ENCODE results near the gene DAPK1. TPM values are rescaled to one million over a fixed set of nuclear protein-coding genes. Genes with fewer than 3 reads are reported as not detected.

Gene DAPK1
- total and polyA plus RNA-seq, 10 of the 15 experiments (the other 5 are each of a cell fraction or from before 2014, with no cell fraction given), result 8.2 to 94.7 (median 51.6) TPM

- TF ChIP-seq ATF3 (IDR thresholded peaks at IDR 0.05; ENCODE audit: borderline replicate concordance, extremely low read depth, low read depth, low read length) (no peak), SRF (IDR thresholded peaks at IDR 0.05; ENCODE audit: low read depth in 2 of 2, low read length in 2 of 2) (no peak), GATAD2B (conservative IDR thresholded peaks at IDR 0.05; ENCODE audit: low read depth) (no peak), CTCF (IDR thresholded peaks at IDR 0.05 in 2 of 3, conservative IDR thresholded peaks at IDR 0.05 in 1 of 3; ENCODE audit: control insufficient read depth in 2 of 3, extremely low read depth in 1 of 3, insufficient read depth in 1 of 3, low read depth in 3 of 3, low read length in 3 of 3) (no peak), ZBED1 (IDR thresholded peaks at IDR 0.05; ENCODE audit: borderline replicate concordance) (no peak), SMAD5 (IDR thresholded peaks at IDR 0.05; ENCODE audit: low read depth) (no peak), ZNF217 (IDR thresholded peaks at IDR 0.05) (no peak), IKZF1 (conservative IDR thresholded peaks at IDR 0.05) (no peak), NBN (IDR thresholded peaks at IDR 0.05) (no peak), FOXK2 (IDR thresholded peaks at IDR 0.05) (no peak), JUNB (IDR thresholded peaks at IDR 0.05) (no peak), DPF2 (IDR thresholded peaks at IDR 0.05) (no peak), ZBTB40 (IDR thresholded peaks at IDR 0.05; ENCODE audit: borderline replicate concordance) (no peak)
Observed at GRCh38 chr9:87722393-87723088, 224.9 kb downstream of the DAPK1 start (continued).
